GM12878 (cell line): Measurements from ENCODE around the gene GPR173. TPM values are rescaled to one million over a fixed set of nuclear protein-coding genes. Genes with fewer than 3 reads are reported as not detected.

Experiments
- ETV6 ChIP-seq, 2 experiments: fragments of 450-650 bp in 1 of 2; IDR thresholded peaks in 1 of 2; conservative IDR thresholded peaks in 1 of 2; 2 replicates each; pipeline ENCODE4 v1.6.1; 2014; ENCODE audit warnings: antibody characterized with exemption in 1 of 2, borderline replicate concordance in 1 of 2, low read depth in 1 of 2, mild to moderate bottlenecking in 1 of 2, moderate library complexity in 1 of 2
- HDAC2 ChIP-seq: fragments of 200-600 bp; sonication (generic); IDR thresholded peaks from 2 replicates; pipeline ENCODE4 v1.6.1; 2017
- RAD51 ChIP-seq: fragments of 450-650 bp; IDR thresholded peaks from 2 replicates; pipeline ENCODE4 v1.6.1; 2016; ENCODE audit warnings: moderate library complexity, mild to moderate bottlenecking, inconsistent platforms
- RUNX3 ChIP-seq: IDR thresholded peaks from 2 replicates; pipeline ENCODE4 v1.6.1; 2012; ENCODE audit warnings: low read length, inconsistent platforms
- SREBF2 ChIP-seq: IDR thresholded peaks from 2 replicates; pipeline ENCODE4 v1.6.1; 2012; ENCODE audit warnings: mild to moderate bottlenecking, low read length
- SUZ12 ChIP-seq: fragments of 200-600 bp; sonication (generic); IDR thresholded peaks from one replicate; pipeline ENCODE4 v1.6.1; 2018; ENCODE audit warnings: antibody characterized with exemption, mild to moderate bottlenecking; ENCODE audit not compliant: unreplicated experiment
- ZNF24 ChIP-seq: fragments of 450-650 bp; IDR thresholded peaks from 2 replicates; pipeline ENCODE4 v1.6.1; 2017; ENCODE audit warnings: antibody characterized with exemption, mild to moderate bottlenecking
- polyA plus RNA-seq, 11 experiments: library from polyadenylated mRNA; depleted of rRNA in 4 of 11; unstranded in 6 of 11; stranded (reverse) in 5 of 11; fragments of >200 nt; fragmentation: Nextera tagmentation in 4 of 11; fragmentation: Illumina TruSeq in 1 of 11; extraction: Ambion mirVana in 4 of 11; extraction: Trizol in 1 of 11; gene quantifications; 1 replicate in 1 of 11; 2 replicates in 10 of 11; pipeline versions ENCODE4 v1.2.1 to v1.2.3, GENCODE V29; 2011 to 2016; ENCODE audit warnings: inconsistent platforms in 2 of 11, missing spikeins in 2 of 11, low read depth in 1 of 11
- total RNA-seq, 4 experiments: library from RNA; depleted of rRNA in 3 of 4; stranded (reverse); fragments of >200 nt in 3 of 4; fragmentation: Illumina TruSeq in 1 of 4; extraction: Trizol in 1 of 4; gene quantifications; 2 replicates each; pipeline versions ENCODE4 v1.2.1 to v1.2.3, GENCODE V29; 2013 to 2021
- TF ChIP-seq, protein P1 (sequence below): IDR thresholded peaks from 2 replicates; pipeline ENCODE4 v1.6.1; 2012; ENCODE audit warnings: improper control_type of control experiment, low read depth, low read length; ENCODE audit not compliant: insufficient replicate concordance
- TF ChIP-seq, protein P2 (sequence below): fragments of 450-650 bp; IDR thresholded peaks from 2 replicates; pipeline ENCODE4 v1.6.1; 2017; ENCODE audit warnings: low read depth, mild to moderate bottlenecking, moderate library complexity
- TF ChIP-seq, protein P3 (sequence below): fragments of 450-650 bp; IDR thresholded peaks from 2 replicates; pipeline ENCODE4 v1.6.1; 2017; ENCODE audit warnings: mild to moderate bottlenecking, low read depth, inconsistent platforms; ENCODE audit not compliant: poor library complexity, severe bottlenecking
- TF ChIP-seq, protein P4 (sequence below), 3 experiments: IDR thresholded peaks in 2 of 3; conservative IDR thresholded peaks in 1 of 3; 2 replicates each; pipeline ENCODE4 v1.5.1; 2011; ENCODE audit warnings: low read depth in 3 of 3, low read length in 3 of 3, mild to moderate bottlenecking in 3 of 3, control low read depth in 2 of 3, moderate library complexity in 2 of 3, inconsistent platforms in 1 of 3, mixed read lengths in 1 of 3; ENCODE audit not compliant: control insufficient read depth in 2 of 3, insufficient read depth in 1 of 3; ENCODE audit errors: extremely low read depth in 1 of 3
- TF ChIP-seq, protein P5 (sequence below): IDR thresholded peaks from 2 replicates; pipeline ENCODE4 v1.6.1; 2011; ENCODE audit warnings: low read depth, mild to moderate bottlenecking, low read length, moderate library complexity, borderline replicate concordance; ENCODE audit errors: extremely low read depth

The GPR173 gene
- total and polyA plus RNA-seq, 10 of the 15 experiments (the other 5 are each of a cell fraction or from before 2014, with no cell fraction given), result 0.04 to 0.24 (median 0.12) TPM; not detected in 4

DNA sequence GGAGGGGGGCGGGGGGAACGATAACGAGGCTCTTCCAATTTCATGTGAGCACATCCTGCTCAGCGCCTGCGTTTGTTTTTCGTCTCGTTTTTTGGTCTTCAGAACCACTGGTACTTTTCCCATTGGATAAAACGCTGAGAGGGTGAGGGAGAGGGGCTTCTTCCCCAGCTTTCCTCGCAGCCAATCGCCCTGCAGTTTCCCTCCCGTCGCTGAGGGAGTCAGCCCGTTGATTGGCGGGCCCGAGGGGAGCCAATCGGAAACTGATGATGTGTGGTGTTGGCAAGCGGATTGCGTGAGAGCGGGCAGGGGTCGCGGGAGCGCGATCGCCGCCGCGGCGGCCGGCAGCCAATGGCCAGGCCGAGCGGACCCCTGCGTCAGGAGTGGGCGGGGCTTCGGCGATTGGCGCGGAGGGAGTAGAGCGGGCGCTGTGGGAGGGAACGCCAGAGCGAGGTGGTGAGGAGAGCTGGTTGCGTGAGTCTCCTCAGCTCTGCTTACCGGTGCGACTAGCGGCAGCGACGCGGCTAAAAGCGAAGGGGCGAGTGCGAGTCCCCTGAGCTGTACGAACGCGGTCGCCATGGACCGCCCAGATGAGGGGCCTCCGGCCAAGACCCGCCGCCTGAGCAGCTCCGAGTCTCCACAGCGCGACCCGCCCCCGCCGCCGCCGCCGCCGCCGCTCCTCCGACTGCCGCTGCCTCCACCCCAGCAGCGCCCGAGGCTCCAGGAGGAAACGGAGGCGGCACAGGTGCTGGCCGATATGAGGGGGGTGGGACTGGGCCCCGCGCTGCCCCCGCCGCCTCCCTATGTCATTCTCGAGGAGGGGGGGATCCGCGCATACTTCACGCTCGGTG lies 33.6 kb downstream of the GPR173 start, which contains the start of gene TSPYL2 (continued):
- TF ChIP-seq, protein P1, sequence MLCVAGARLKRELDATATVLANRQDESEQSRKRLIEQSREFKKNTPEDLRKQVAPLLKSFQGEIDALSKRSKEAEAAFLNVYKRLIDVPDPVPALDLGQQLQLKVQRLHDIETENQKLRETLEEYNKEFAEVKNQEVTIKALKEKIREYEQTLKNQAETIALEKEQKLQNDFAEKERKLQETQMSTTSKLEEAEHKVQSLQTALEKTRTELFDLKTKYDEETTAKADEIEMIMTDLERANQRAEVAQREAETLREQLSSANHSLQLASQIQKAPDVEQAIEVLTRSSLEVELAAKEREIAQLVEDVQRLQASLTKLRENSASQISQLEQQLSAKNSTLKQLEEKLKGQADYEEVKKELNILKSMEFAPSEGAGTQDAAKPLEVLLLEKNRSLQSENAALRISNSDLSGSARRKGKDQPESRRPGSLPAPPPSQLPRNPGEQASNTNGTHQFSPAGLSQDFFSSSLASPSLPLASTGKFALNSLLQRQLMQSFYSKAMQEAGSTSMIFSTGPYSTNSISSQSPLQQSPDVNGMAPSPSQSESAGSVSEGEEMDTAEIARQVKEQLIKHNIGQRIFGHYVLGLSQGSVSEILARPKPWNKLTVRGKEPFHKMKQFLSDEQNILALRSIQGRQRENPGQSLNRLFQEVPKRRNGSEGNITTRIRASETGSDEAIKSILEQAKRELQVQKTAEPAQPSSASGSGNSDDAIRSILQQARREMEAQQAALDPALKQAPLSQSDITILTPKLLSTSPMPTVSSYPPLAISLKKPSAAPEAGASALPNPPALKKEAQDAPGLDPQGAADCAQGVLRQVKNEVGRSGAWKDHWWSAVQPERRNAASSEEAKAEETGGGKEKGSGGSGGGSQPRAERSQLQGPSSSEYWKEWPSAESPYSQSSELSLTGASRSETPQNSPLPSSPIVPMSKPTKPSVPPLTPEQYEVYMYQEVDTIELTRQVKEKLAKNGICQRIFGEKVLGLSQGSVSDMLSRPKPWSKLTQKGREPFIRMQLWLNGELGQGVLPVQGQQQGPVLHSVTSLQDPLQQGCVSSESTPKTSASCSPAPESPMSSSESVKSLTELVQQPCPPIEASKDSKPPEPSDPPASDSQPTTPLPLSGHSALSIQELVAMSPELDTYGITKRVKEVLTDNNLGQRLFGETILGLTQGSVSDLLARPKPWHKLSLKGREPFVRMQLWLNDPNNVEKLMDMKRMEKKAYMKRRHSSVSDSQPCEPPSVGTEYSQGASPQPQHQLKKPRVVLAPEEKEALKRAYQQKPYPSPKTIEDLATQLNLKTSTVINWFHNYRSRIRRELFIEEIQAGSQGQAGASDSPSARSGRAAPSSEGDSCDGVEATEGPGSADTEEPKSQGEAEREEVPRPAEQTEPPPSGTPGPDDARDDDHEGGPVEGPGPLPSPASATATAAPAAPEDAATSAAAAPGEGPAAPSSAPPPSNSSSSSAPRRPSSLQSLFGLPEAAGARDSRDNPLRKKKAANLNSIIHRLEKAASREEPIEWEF, result no peak
- TF ChIP-seq, protein P2, sequence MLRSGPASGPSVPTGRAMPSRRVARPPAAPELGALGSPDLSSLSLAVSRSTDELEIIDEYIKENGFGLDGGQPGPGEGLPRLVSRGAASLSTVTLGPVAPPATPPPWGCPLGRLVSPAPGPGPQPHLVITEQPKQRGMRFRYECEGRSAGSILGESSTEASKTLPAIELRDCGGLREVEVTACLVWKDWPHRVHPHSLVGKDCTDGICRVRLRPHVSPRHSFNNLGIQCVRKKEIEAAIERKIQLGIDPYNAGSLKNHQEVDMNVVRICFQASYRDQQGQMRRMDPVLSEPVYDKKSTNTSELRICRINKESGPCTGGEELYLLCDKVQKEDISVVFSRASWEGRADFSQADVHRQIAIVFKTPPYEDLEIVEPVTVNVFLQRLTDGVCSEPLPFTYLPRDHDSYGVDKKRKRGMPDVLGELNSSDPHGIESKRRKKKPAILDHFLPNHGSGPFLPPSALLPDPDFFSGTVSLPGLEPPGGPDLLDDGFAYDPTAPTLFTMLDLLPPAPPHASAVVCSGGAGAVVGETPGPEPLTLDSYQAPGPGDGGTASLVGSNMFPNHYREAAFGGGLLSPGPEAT, result no peak
- TF ChIP-seq SUZ12 (no peak), RUNX3 (no peak), RAD51 (no peak), HDAC2 (no peak), SREBF2 (no peak), ZNF24 (no peak), ETV6 (conservative IDR thresholded peaks at IDR 0.05 in 1 of 2, IDR thresholded peaks at IDR 0.05 in 1 of 2; ENCODE audit: borderline replicate concordance in 1 of 2, low read depth in 1 of 2) (no peak)
- TF ChIP-seq, protein P3, sequence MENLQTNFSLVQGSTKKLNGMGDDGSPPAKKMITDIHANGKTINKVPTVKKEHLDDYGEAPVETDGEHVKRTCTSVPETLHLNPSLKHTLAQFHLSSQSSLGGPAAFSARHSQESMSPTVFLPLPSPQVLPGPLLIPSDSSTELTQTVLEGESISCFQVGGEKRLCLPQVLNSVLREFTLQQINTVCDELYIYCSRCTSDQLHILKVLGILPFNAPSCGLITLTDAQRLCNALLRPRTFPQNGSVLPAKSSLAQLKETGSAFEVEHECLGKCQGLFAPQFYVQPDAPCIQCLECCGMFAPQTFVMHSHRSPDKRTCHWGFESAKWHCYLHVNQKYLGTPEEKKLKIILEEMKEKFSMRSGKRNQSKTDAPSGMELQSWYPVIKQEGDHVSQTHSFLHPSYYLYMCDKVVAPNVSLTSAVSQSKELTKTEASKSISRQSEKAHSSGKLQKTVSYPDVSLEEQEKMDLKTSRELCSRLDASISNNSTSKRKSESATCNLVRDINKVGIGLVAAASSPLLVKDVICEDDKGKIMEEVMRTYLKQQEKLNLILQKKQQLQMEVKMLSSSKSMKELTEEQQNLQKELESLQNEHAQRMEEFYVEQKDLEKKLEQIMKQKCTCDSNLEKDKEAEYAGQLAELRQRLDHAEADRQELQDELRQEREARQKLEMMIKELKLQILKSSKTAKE, result no peak
- TF ChIP-seq, protein P4, sequence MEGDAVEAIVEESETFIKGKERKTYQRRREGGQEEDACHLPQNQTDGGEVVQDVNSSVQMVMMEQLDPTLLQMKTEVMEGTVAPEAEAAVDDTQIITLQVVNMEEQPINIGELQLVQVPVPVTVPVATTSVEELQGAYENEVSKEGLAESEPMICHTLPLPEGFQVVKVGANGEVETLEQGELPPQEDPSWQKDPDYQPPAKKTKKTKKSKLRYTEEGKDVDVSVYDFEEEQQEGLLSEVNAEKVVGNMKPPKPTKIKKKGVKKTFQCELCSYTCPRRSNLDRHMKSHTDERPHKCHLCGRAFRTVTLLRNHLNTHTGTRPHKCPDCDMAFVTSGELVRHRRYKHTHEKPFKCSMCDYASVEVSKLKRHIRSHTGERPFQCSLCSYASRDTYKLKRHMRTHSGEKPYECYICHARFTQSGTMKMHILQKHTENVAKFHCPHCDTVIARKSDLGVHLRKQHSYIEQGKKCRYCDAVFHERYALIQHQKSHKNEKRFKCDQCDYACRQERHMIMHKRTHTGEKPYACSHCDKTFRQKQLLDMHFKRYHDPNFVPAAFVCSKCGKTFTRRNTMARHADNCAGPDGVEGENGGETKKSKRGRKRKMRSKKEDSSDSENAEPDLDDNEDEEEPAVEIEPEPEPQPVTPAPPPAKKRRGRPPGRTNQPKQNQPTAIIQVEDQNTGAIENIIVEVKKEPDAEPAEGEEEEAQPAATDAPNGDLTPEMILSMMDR (IDR thresholded peaks at IDR 0.05 in 2 of 3, conservative IDR thresholded peaks at IDR 0.05 in 1 of 3; ENCODE audit: control insufficient read depth in 2 of 3, extremely low read depth in 1 of 3, insufficient read depth in 1 of 3, low read depth in 3 of 3, low read length in 3 of 3), result no peak
- TF ChIP-seq, protein P5, sequence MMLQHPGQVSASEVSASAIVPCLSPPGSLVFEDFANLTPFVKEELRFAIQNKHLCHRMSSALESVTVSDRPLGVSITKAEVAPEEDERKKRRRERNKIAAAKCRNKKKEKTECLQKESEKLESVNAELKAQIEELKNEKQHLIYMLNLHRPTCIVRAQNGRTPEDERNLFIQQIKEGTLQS, result no peak
